Gastrocnemius medialis (tissue), 4 donors: ENCODE results near the gene SYCE1L.

ENCODE experiments used
- POLR2A ChIP-seq, 2 donors: fragments of 450-650 bp; IDR thresholded peaks; one replicate each; pipeline ENCODE4 v1.6.1; 2017; ENCODE audit warnings: antibody characterized with exemption in 2 of 2, mild to moderate bottlenecking in 2 of 2, moderate library complexity in 2 of 2
- TF ChIP-seq, protein P1 (sequence below), 5 experiments: fragments of 450-650 bp in 3 of 5; fragments of 200-600 bp in 2 of 5; sonication (generic) in 2 of 5; IDR thresholded peaks in 4 of 5; conservative IDR thresholded peaks in 1 of 5; 1 replicate in 4 of 5; 2 replicates in 1 of 5; pipeline ENCODE4 v1.5.1; 2016 to 2019; ENCODE audit warnings: antibody characterized with exemption in 5 of 5, mild to moderate bottlenecking in 3 of 5, moderate library complexity in 3 of 5

DNA sequence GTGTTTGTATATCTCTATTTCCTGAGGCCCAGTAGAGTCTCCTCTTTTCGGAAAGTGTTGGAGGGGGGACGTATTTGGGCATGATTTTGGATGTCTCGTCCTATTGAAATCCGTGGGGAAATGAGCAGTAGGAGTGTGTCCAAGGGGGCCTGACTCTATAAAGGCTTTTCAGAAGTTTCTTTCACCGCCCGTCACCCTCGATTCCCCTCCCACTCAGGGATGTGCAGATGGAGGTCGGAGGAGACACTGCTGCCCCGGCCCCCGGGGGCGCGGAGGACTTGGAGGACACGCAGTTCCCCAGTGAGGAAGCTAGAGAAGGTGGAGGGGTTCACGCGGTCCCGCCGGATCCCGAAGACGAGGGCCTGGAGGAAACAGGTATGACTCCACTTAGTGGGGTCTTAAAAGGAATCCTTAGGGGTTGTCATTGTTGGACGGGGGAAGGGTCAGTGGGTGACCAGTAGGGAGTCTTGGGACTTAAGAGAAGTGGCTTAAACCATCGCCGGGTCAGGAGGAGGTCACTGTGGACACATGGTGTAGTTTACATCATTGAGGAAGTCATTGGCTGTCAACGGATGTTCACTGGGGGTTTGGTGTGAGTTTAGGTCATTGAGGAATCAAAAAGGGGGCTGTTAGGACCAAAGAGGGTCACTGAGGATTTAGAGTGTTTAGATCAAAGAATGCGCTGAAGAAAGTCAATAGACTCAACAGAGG is 7.8 kb upstream of the SYCE1L start:
- TF ChIP-seq, protein P1, sequence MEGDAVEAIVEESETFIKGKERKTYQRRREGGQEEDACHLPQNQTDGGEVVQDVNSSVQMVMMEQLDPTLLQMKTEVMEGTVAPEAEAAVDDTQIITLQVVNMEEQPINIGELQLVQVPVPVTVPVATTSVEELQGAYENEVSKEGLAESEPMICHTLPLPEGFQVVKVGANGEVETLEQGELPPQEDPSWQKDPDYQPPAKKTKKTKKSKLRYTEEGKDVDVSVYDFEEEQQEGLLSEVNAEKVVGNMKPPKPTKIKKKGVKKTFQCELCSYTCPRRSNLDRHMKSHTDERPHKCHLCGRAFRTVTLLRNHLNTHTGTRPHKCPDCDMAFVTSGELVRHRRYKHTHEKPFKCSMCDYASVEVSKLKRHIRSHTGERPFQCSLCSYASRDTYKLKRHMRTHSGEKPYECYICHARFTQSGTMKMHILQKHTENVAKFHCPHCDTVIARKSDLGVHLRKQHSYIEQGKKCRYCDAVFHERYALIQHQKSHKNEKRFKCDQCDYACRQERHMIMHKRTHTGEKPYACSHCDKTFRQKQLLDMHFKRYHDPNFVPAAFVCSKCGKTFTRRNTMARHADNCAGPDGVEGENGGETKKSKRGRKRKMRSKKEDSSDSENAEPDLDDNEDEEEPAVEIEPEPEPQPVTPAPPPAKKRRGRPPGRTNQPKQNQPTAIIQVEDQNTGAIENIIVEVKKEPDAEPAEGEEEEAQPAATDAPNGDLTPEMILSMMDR (IDR thresholded peaks at IDR 0.05 in 4 of 5, conservative IDR thresholded peaks at IDR 0.05 in 1 of 5) = no peak
- TF ChIP-seq POLR2A (IDR thresholded peaks at IDR 0.05) = no peak
